SK-N-MC (cell line): ENCODE measurements around the gene SMYD3.

Experiments used
- DNase-seq: peaks from one replicate; pipeline ENCODE4 v3.0.0-alpha.2; 2011; ENCODE audit warnings: low read depth, low spot score
- H3K27ac ChIP-seq: fragments of 200-600 bp; sonication (generic); 2 replicates; pipeline ENCODE4 v1.5.1; 2016; ENCODE audit warnings: mixed run types
- H3K36me3 ChIP-seq: fragments of 200-600 bp; sonication (generic); 2 replicates; pipeline ENCODE4 v1.6.1; 2017; ENCODE audit warnings: antibody characterized with exemption, low read length, mixed read lengths; ENCODE audit not compliant: insufficient read depth
- H3K4me3 ChIP-seq: fragments of 200-600 bp; sonication (generic); 2 replicates; pipeline ENCODE4 v1.5.1; 2016
- H3K9ac ChIP-seq: fragments of 200-600 bp; sonication (generic); 2 replicates; pipeline ENCODE4 v1.8.0; 2017; ENCODE audit warnings: mixed run types, mixed read lengths; ENCODE audit not compliant: insufficient read length
- H3K9me3 ChIP-seq: fragments of 200-600 bp; sonication (generic); 2 replicates; pipeline ENCODE4 v1.6.1; 2017; ENCODE audit warnings: low read depth, mild to moderate bottlenecking, antibody characterized with exemption, low read length, moderate library complexity, mixed read lengths
- EZH2 ChIP-seq: fragments of 200-600 bp; sonication (generic); IDR thresholded peaks from one replicate; pipeline ENCODE4 v1.6.1; 2017; ENCODE audit warnings: antibody characterized with exemption
- FOXP2 ChIP-seq: optimal IDR thresholded peaks from 2 replicates; pipeline ENCODE3; 2011; ENCODE audit warnings: mild to moderate bottlenecking, moderate library complexity; ENCODE audit not compliant: insufficient read depth; ENCODE audit errors: extremely low read length, control extremely low read depth
- POLR2AphosphoS5 ChIP-seq: IDR thresholded peaks from 2 replicates; pipeline ENCODE4 v1.6.1; 2012; ENCODE audit warnings: mild to moderate bottlenecking, low read depth, low read length, borderline replicate concordance

The SMYD3 gene

GRCh38 chr1:245710961-245711903 is 795.8 kb downstream of the SMYD3 start:
- Histone ChIP-seq H3K9ac (no peak overlapping the region), H3K27ac (no peak overlapping the region), H3K4me3 (no peak overlapping the region), H3K9me3 (no peaks in the 10 kb centered on the region), H3K36me3 (no peaks in the 10 kb centered on the region)
- DNase-seq: no peak
- no peak for TF ChIP-seq EZH2
- TF ChIP-seq FOXP2: no peak
- no peak for TF ChIP-seq POLR2AphosphoS5

- H3K36me3 ChIP-seq: no peaks in the 10 kb centered on the region
- TF ChIP-seq EZH2 (no peak), FOXP2 (no peak), POLR2AphosphoS5 (no peak)
- no peak overlapping the region for H3K27ac ChIP-seq
- H3K9ac ChIP-seq: no peak overlapping the region
- no peak for DNase-seq
- no peaks in the 10 kb centered on the region for H3K9me3 ChIP-seq
- no peak overlapping the region for H3K4me3 ChIP-seq
Measured at GRCh38 chr1:245707941-245708340, 799.1 kb downstream of the SMYD3 start.

- Histone ChIP-seq H3K9ac (no peak overlapping the region), H3K36me3 (no peaks in the 10 kb centered on the region), H3K4me3 (no peak overlapping the region), H3K9me3 (no peaks in the 10 kb centered on the region), H3K27ac (no peak overlapping the region)
- no peak for DNase-seq
- no peak for TF ChIP-seq EZH2
- TF ChIP-seq FOXP2: no peak
- TF ChIP-seq POLR2AphosphoS5: no peak
Measured at GRCh38 chr1:245704765-245705164, 802.3 kb downstream of the SMYD3 start.

GRCh38 chr1:245704341-245704740 is 802.7 kb downstream of the SMYD3 start:
- TF ChIP-seq POLR2AphosphoS5 (no peak), FOXP2 (no peak), EZH2 (no peak)
- Histone ChIP-seq H3K4me3 (no peak overlapping the region), H3K9ac (no peak overlapping the region), H3K36me3 (no peaks in the 10 kb centered on the region), H3K27ac (no peak overlapping the region), H3K9me3 (no peaks in the 10 kb centered on the region)
- no peak for DNase-seq

- no peak overlapping the region for H3K27ac ChIP-seq
- no peaks in the 10 kb centered on the region for H3K9me3 ChIP-seq
- no peak for DNase-seq
- no peak overlapping the region for H3K9ac ChIP-seq
- H3K4me3 ChIP-seq: no peak overlapping the region
- no peak for TF ChIP-seq POLR2AphosphoS5
- no peak for TF ChIP-seq FOXP2
- TF ChIP-seq EZH2: no peak
- H3K36me3 ChIP-seq: no peaks in the 10 kb centered on the region
Measured at GRCh38 chr1:245702346-245702745, 804.7 kb downstream of the SMYD3 start.

- Histone ChIP-seq H3K9me3 (no peaks in the 10 kb centered on the region), H3K27ac (no peak overlapping the region), H3K4me3 (no peak overlapping the region), H3K9ac (no peak overlapping the region), H3K36me3 (no peaks in the 10 kb centered on the region)
- no peak for TF ChIP-seq FOXP2
- TF ChIP-seq POLR2AphosphoS5: no peak
- TF ChIP-seq EZH2: no peak
- DNase-seq: no peak
Measured at GRCh38 chr1:245701631-245702030, 805.4 kb downstream of the SMYD3 start.

GRCh38 chr1:245700631-245701030 is 806.4 kb downstream of the SMYD3 start:
- no peak overlapping the region for H3K4me3 ChIP-seq
- H3K9me3 ChIP-seq: no peaks in the 10 kb centered on the region
- DNase-seq: no peak
- H3K36me3 ChIP-seq: no peaks in the 10 kb centered on the region
- TF ChIP-seq EZH2 (no peak), POLR2AphosphoS5 (no peak), FOXP2 (no peak)
- H3K9ac ChIP-seq: no peak overlapping the region
- no peak overlapping the region for H3K27ac ChIP-seq
